Gastroesophageal sphincter (tissue), 4 donors: ENCODE measurements around the gene RLBP1. TPM values are rescaled to one million over a fixed set of nuclear protein-coding genes. Genes with fewer than 3 reads are reported as not detected.
A peak's percentile ranks its signal among the peaks of the same experiment; 100 is the strongest.

ENCODE experiments used
- ATAC-seq: fragments of 150-250 bp; one replicate; pipeline ENCODE4 v1.9.1; 2016; ENCODE audit warnings: mild to moderate bottlenecking, moderate library complexity
- H3K27ac ChIP-seq, 4 donors: fragments of 200-600 bp; sonication (generic) in 3 of 4; 1 replicate in 3 of 4; 2 replicates in 1 of 4; pipeline ENCODE4 v1.5.1; 2016 to 2019
- H3K27me3 ChIP-seq: fragments of 200-600 bp; sonication (generic); one replicate; pipeline ENCODE4 v1.5.1; 2019
- H3K36me3 ChIP-seq, 2 donors: fragments of 200-600 bp; sonication (generic); one replicate each; pipeline ENCODE4 v1.5.1; 2019; ENCODE audit warnings: control low read depth in 1 of 2
- H3K4me1 ChIP-seq, 3 donors: fragments of 200-600 bp; sonication (generic); 1 replicate in 2 of 3; 2 replicates in 1 of 3; pipeline ENCODE4 v1.5.1; 2016 to 2019; ENCODE audit warnings: control low read depth in 2 of 3
- H3K4me3 ChIP-seq, 2 donors: fragments of 200-600 bp; sonication (generic); one replicate each; pipeline ENCODE4 v1.5.1; 2019; ENCODE audit warnings: mild to moderate bottlenecking in 1 of 2, moderate library complexity in 1 of 2
- H3K9me3 ChIP-seq, 3 donors: fragments of 200-600 bp; sonication (generic); one replicate each; pipeline ENCODE4 v1.5.1; 2017 to 2019; ENCODE audit warnings: control low read depth in 2 of 3
- CTCF ChIP-seq, 4 experiments: fragments of 200-600 bp in 2 of 4; fragments of 450-650 bp in 2 of 4; sonication (generic) in 1 of 4; IDR thresholded peaks; one replicate each; pipeline ENCODE4 v1.5.1; 2017 to 2019; ENCODE audit warnings: antibody characterized with exemption in 4 of 4, mild to moderate bottlenecking in 2 of 4, moderate library complexity in 2 of 4
- EP300 ChIP-seq: sonication (generic); formaldehyde crosslinking; IDR thresholded peaks from one replicate; pipeline ENCODE4 v1.6.1; 2017; ENCODE audit warnings: antibody characterized with exemption, mild to moderate bottlenecking
- POLR2A ChIP-seq, 2 donors: fragments of 450-650 bp; IDR thresholded peaks; one replicate each; pipeline ENCODE4 v1.6.1; 2017; ENCODE audit warnings: antibody characterized with exemption in 2 of 2, mild to moderate bottlenecking in 2 of 2, moderate library complexity in 1 of 2
- POLR2AphosphoS5 ChIP-seq: sonication (generic); formaldehyde crosslinking; IDR thresholded peaks from one replicate; pipeline ENCODE4 v1.6.1; 2017; ENCODE audit warnings: antibody characterized with exemption
- WGBS, 2 donors: methylation state at CpG; one replicate each; pipeline ENCODE4 v1.1.5; 2018; ENCODE audit warnings: low coverage in 1 of 2; 5-methylcytosine and 5-hydroxymethylcytosine counted together
- total RNA-seq, 4 donors: library from RNA; depleted of rRNA; stranded (reverse); fragments of >200 nt; gene quantifications; one replicate each; pipeline ENCODE4 v1.1.0, GENCODE V29; 2016

The RLBP1 gene
- total RNA-seq, 4 donors from 2014 or later: 0.64 TPM; not detected in 3

GRCh38 chr15:89200182-89200581 lies 21.2 kb downstream of the RLBP1 start:
- Histone ChIP-seq H3K27ac (no peak overlapping the region), H3K4me1 (peaks cover 0 to 18% (median 3%) of the 10 kb centered on the region in 3 donors), H3K27me3 (no peaks in the 10 kb centered on the region), H3K9me3 (no peaks in the 10 kb centered on the region), H3K4me3 (no peak overlapping the region), H3K36me3 (peaks cover 0 to 66% of the 10 kb centered on the region in 2 donors)
- 96 to 100% methylated on average over 1 to 7 of the region's 12 CpGs for WGBS, 2 donors
- ATAC-seq: no peak
- no peak for TF ChIP-seq POLR2A (IDR thresholded peaks at IDR 0.05)
- TF ChIP-seq POLR2AphosphoS5: no peak

GRCh38 chr15:89199746-89200145 lies 21.6 kb downstream of the RLBP1 start:
- peaks cover 0 to 18% (median 3%) of the 10 kb centered on the region in 3 donors for H3K4me1 ChIP-seq
- no peak for TF ChIP-seq POLR2AphosphoS5
- TF ChIP-seq CTCF (IDR thresholded peaks at IDR 0.05): no peak
- no peak for TF ChIP-seq POLR2A (IDR thresholded peaks at IDR 0.05)
- no peak for TF ChIP-seq EP300
- ATAC-seq: no peak
- no peaks in the 10 kb centered on the region for H3K9me3 ChIP-seq
- H3K36me3 ChIP-seq: peaks cover 0 to 71% of the 10 kb centered on the region in 2 donors
- WGBS, 2 donors: 31 to 55% methylated on average over 2 of the region's 6 CpGs
- no peak overlapping the region for H3K4me3 ChIP-seq
- peak overlapping the region in 3 of 4 donors; percentile 47 to 54 (median 54) for H3K27ac ChIP-seq
- H3K27me3 ChIP-seq: no peaks in the 10 kb centered on the region

DNA sequence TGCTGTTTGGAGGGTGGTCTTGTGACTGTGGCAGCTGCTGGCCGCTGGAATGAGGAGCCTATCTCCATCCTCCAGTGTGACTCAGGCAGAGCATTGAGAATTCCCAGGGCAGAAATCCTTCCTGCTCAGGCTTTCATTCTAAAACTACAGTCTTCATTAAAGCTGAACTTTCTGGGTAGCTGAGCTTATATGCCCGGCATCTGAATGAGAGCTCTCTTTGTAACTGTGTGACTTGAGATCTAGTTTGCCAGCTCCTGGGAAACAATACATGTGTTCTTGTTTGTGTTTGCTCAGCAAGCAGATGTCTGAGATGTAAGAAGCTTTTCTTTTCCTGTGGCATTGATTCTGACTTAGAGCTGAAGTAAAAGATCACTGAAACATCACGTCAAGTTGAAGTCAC lies 22.4 kb downstream of the RLBP1 start:
- Histone ChIP-seq H3K27me3 (no peaks in the 10 kb centered on the region), H3K27ac (peak overlapping the region in 2 of 4 donors; percentile 54 to 56), H3K36me3 (peaks cover 0 to 79% of the 10 kb centered on the region in 2 donors), H3K9me3 (no peaks in the 10 kb centered on the region), H3K4me3 (no peak overlapping the region), H3K4me1 (peaks cover 0 to 18% (median 3%) of the 10 kb centered on the region in 3 donors)
- ATAC-seq: no peak
- TF ChIP-seq CTCF (IDR thresholded peaks at IDR 0.05) (no peak), EP300 (no peak), POLR2AphosphoS5 (no peak), POLR2A (IDR thresholded peaks at IDR 0.05) (no peak)
- 60 to 89% methylated on average over 1 to 2 of the region's 3 CpGs for WGBS, 2 donors

DNA sequence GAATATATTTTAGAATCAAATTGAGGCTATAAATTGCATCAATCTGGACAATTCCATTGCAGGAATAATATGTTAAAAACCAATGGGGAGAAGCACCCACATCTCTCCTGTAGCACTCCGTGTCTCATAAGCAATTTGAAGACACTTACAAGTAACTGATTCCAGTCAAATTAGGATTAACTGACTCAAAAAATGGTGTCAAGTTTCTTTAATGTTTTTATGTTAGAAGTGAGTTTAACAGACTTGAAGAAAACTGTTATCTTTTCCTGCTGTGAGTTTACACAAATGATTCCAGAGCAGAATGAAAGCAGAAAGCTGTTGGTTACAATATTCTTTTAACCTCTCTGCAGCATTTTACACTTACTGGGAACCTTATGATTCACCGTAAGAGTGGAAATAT lies 23.2 kb downstream of the RLBP1 start:
- Histone ChIP-seq H3K27me3 (no peaks in the 10 kb centered on the region), H3K36me3 (peaks cover 0 to 86% of the 10 kb centered on the region in 2 donors), H3K4me1 (peaks cover 0 to 18% (median 3%) of the 10 kb centered on the region in 3 donors), H3K9me3 (no peaks in the 10 kb centered on the region), H3K4me3 (no peak overlapping the region), H3K27ac (peak overlapping the region in 3 of 4 donors; percentile 44 to 56 (median 54))
- WGBS, 2 donors: 52 to 63% methylated on average over 2 of the region's 2 CpGs
- TF ChIP-seq CTCF (IDR thresholded peaks at IDR 0.05) (no peak), POLR2A (IDR thresholded peaks at IDR 0.05) (no peak), POLR2AphosphoS5 (no peak), EP300 (no peak)
- ATAC-seq: no peak

DNA sequence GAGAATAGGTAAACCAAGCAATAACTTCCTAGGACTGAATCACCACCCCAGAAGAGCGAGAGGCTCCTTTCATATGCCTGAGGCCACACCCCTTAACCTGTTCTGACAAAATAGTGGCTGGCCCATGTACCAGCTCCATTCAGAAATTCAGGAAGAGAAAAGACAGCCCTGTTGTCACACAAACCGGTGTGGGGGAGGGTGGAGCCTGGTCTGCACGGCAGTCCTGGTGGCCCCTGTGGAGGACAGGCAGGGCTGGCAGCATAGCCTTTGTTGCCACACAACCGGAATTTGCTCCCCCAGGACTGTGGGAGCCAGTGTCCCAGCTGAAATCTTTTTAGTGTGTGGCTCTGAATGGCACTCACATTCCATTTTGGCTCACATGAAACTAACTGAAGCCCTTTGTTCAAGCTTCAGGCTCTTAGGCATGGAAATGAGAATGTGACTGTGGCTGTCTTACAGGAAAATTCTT lies 23.8 kb downstream of the RLBP1 start:
- Histone ChIP-seq H3K4me3 (no peak overlapping the region), H3K4me1 (peaks cover 0 to 18% (median 3%) of the 10 kb centered on the region in 3 donors), H3K27ac (peak overlapping the region in 3 of 4 donors; percentile 21 to 56 (median 54)), H3K36me3 (peaks cover 0 to 93% of the 10 kb centered on the region in 2 donors), H3K9me3 (no peaks in the 10 kb centered on the region), H3K27me3 (no peaks in the 10 kb centered on the region)
- TF ChIP-seq CTCF (IDR thresholded peaks at IDR 0.05) (no peak), POLR2AphosphoS5 (peak; percentile 4)
- no peak for ATAC-seq
- WGBS, 2 donors: 20 to 80% methylated on average over 1 to 3 of the region's 4 CpGs
